Measurements from ENCODE around the gene TARBP1. TPM values are rescaled to one million over a fixed set of nuclear protein-coding genes. Genes with fewer than 3 reads are reported as not detected.
"Not testable (repeated sequence)": the region's sequence is repeated elsewhere in the genome, so short reads cannot be mapped to it uniquely, and the experiment has no call there.

TARBP1 gene
- total RNA-seq, 1 experiment from 2014 or later, result 13.5 TPM

- in situ Hi-C loops (cut with HindIII; ENCODE audit: low pct_unique_long_range_greater_than_20kb, low sequenced_read_pairs), result no loop called here
- no peak for DNase-seq (ENCODE audit: low read depth)
Observed at GRCh38 chr1:234507626-234508387, 28.8 kb upstream of the TARBP1 start.

DNA sequence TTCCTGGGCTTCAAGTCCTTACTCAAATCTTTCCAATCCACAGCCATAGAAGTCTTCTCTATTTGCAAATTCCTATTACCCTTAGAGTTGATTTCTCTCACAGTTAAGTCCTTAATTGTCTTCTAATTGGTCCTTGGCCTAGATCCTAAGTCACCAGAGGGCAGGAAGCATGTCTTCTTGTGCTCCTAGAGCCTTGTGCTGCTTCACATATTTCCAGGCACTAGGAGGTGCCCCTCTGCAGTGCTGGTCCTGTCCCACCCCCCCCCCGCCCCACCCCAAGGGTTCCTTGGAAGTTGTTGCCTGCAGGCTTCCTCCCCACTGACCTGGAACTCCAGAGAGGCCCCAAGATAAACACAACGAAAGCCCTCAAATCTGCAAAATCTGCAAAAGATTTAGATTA is 28.1 kb upstream of the TARBP1 start:
- in situ Hi-C loops (cut with HindIII; ENCODE audit: low pct_unique_long_range_greater_than_20kb, low sequenced_read_pairs), result no loop called here
- DNase-seq (ENCODE audit: low read depth), result no peak

GRCh38 chr1:234505769-234506102 is 26.8 kb upstream of the TARBP1 start:
- in situ Hi-C loops (cut with HindIII; ENCODE audit: low pct_unique_long_range_greater_than_20kb, low sequenced_read_pairs), result no loop called here

DNA sequence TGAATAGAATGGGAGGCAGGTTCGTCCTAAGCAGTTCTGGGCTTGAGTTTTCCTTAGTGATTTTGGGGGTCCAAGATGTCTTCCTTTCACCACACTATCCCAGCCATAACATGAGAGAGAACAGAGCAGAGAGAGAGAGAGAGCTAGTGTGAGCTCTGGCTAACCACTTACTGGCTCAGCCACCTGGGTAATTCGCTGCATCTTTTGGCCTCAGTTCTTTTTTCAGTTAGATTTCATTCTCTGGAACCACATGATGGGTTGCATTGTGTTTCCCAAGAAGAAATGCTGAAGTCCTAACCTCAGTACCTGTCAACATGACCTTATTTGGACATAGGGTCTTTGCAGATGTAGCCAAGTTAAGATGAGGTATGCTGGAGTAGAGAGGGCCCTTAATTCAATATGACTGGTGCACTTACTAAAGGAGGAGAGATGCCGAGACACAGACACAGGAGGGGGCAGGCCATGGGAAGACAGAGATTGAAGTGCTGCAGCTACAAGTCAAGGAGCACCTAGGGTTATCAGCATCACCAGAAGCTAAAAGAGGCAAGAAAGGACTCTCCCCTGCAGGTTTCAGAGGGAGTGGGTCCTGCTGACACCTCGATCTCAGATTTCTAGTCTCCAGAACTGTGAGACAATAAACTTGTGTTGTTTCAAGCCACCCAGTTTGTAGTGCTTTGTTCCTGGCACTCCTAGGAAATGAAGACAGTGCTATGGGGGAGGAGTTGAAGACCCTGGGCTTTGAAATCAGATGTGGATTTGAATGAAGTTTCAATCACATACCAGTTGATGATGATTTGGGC is 26.2 kb upstream of the TARBP1 start:
- no peak for DNase-seq (ENCODE audit: low read depth)
- in situ Hi-C loops (cut with HindIII; ENCODE audit: low pct_unique_long_range_greater_than_20kb, low sequenced_read_pairs), result no loop called here

More at GRCh38 chr1:234505769-234506102, 26.8 kb upstream of the TARBP1 start:
- DNase-seq (ENCODE audit: low read depth), result no peak

- in situ Hi-C loops (cut with HindIII; ENCODE audit: low pct_unique_long_range_greater_than_20kb, low sequenced_read_pairs), result not testable (repeated sequence)
Observed at GRCh38 chr1:234504251-234504650, 25.3 kb upstream of the TARBP1 start.

GRCh38 chr1:234503193-234504050 is 24.4 kb upstream of the TARBP1 start:
- in situ Hi-C loops (cut with HindIII; ENCODE audit: low pct_unique_long_range_greater_than_20kb, low sequenced_read_pairs), result no loop called here
- no peak for DNase-seq (ENCODE audit: low read depth)

More at GRCh38 chr1:234504251-234504650, 25.3 kb upstream of the TARBP1 start:
- DNase-seq (ENCODE audit: low read depth), result not testable (repeated sequence)

DNA sequence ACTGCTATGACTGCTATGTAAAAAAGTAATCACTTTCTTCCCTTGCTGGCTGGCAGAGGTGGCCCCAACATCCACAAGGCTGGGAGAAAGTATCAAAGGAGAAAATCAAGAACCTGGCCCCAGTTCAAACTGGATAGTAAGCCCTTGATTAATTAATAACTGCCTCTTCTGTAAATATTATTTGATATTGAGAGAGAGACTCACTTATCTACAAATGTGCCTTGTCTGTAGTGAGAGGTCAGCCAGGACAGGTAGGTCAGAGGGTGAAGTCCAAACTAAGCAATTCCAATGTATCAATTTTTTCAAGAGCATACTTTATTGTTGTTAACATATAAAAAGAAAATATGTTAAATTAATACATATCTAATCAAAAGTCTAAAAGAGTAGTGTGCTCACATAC is 23.8 kb upstream of the TARBP1 start:
- in situ Hi-C loops (cut with HindIII; ENCODE audit: low pct_unique_long_range_greater_than_20kb, low sequenced_read_pairs), result no loop called here
- no peak for DNase-seq (ENCODE audit: low read depth)

DNA sequence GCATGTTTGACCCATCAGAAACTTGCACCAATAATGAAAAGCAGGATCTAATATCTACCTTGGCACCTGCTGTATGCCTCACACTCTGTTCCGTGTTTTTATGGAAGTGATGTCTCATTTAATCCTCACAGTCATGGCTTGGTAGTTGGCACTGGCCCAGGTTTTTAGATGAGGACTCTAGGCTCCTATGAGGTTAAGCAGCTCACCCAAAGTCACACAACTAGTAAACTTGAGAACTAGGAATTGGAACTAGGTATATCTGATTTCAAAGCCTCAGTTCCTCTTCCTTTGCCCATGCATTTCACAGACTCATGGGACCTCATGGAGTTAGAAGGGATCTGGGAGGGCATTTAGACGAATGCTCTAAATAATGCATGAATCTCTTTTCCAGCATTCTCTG is 21.3 kb upstream of the TARBP1 start:
- in situ Hi-C loops (cut with HindIII; ENCODE audit: low pct_unique_long_range_greater_than_20kb, low sequenced_read_pairs), result no loop called here
- no peak for DNase-seq (ENCODE audit: low read depth)

DNA sequence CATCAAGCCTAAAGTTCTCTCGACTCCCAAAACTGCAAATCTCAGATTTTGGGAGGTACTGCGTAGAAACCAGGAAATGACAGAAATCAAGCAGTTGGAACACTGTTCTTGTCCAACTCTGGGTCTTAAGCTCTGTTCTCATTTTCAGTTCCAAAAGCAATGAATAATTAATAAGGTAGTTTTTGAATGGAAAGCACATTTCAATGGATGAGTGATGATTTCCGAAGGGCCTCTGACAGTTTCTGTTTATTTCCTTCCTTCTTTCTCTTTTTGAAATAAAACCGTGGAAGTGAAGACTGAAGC is 20.9 kb upstream of the TARBP1 start:
- in situ Hi-C loops (cut with HindIII; ENCODE audit: low pct_unique_long_range_greater_than_20kb, low sequenced_read_pairs), result no loop called here
- DNase-seq (ENCODE audit: low read depth), result no peak

DNA sequence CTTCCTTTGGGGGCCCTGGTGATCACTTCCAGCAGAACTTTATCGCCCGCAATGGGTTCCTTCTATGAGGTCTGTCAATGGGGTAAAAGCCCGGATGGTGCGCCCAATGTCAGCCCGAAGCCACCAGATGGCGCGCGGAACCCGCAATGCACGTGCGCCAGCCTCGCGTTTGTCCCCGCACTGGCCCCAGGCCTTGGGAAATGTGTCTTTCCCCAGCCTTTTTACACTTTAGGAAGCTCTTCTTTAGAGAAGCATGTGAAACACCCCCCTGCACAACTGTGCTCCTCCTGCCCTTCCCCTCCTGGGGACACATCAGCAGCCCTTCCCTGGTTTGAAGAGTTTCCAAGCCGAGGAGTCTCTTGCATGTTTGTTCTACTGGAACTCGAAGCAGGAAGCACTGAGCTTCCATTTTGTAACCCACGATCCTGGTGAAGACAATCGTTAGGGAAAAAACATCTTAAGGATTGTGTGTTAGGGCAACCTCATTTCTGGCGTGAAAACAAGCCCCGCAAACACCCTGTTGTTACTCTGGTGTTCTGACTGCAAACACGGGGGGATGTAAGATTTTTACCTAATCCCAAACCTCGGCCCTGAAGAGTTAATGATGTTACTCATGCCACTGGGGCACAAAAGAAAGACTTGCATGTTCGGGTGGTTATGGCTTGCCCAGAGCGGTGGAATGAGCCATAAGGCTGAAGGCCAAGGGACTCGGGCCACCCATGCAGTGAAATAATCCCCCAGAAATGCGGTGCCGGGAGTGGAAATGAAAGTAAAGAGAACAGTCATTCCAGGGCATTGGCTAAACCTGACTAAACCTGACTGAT is 20.4 kb upstream of the TARBP1 start:
- in situ Hi-C loops (cut with HindIII; ENCODE audit: low pct_unique_long_range_greater_than_20kb, low sequenced_read_pairs), result no loop called here
- peak; percentile 77 for DNase-seq (ENCODE audit: low read depth)

DNA sequence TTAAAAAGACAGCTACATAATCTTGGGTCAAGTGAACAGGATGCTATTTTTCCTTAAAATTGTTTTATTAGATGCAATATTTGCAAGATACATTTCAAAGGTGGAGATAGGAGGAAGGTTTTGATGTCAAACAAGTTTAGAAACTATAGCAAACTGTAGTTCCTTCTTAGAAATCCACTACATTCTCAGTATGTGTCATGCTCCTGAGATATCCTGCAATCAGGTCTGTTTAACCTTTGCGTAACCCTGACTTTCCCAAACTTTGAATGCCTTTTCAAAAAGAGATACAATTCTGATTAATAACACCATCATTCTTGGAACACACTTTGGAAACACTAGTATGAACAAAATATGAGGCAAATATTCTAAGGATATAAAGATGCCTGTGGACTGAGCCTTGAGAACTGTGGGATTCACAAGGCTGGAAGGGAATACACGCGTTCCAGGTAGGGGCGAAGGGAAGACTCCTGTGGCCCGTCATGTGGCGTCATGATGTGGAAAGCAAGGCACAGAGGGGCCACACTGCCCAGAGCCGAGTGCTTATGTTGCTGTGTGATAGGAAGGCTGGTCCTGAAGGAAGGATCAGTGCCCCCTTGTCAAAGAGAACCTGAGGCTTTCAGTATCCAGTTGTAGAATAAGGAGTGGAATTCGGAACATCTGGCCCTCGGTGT is 19.6 kb upstream of the TARBP1 start:
- DNase-seq (ENCODE audit: low read depth), result no peak
- in situ Hi-C loops (cut with HindIII; ENCODE audit: low pct_unique_long_range_greater_than_20kb, low sequenced_read_pairs), result no loop called here

DNA sequence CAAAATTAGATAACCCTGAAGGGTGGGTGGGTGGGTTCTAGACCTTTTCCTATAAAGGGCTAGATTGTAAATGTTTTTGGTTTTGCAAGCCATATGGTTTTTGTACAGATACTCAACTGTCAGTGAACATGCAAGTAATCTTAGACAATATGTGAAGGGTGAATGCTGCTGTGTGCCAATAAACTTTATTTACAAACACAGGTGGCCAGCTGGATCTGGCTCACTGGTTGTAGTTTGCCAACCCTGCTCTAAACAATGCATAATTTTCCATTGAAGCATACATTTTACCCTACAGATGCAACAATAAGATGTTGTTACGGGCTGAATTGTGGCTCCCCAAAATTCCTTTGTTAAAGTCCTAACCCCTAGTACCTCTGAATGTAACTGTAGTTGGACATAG is 18.6 kb upstream of the TARBP1 start:
- in situ Hi-C loops (cut with HindIII; ENCODE audit: low pct_unique_long_range_greater_than_20kb, low sequenced_read_pairs), result no loop called here
- no peak for DNase-seq (ENCODE audit: low read depth)

GRCh38 chr1:234495231-234495990 is 16.4 kb upstream of the TARBP1 start:
- in situ Hi-C loops (cut with HindIII; ENCODE audit: low pct_unique_long_range_greater_than_20kb, low sequenced_read_pairs), result no loop called here
- peak; percentile 51 for DNase-seq (ENCODE audit: low read depth)

GRCh38 chr1:234494049-234494448 is 15.1 kb upstream of the TARBP1 start:
- no peak for DNase-seq (ENCODE audit: low read depth)
- in situ Hi-C loops (cut with HindIII; ENCODE audit: low pct_unique_long_range_greater_than_20kb, low sequenced_read_pairs), result no loop called here

DNA sequence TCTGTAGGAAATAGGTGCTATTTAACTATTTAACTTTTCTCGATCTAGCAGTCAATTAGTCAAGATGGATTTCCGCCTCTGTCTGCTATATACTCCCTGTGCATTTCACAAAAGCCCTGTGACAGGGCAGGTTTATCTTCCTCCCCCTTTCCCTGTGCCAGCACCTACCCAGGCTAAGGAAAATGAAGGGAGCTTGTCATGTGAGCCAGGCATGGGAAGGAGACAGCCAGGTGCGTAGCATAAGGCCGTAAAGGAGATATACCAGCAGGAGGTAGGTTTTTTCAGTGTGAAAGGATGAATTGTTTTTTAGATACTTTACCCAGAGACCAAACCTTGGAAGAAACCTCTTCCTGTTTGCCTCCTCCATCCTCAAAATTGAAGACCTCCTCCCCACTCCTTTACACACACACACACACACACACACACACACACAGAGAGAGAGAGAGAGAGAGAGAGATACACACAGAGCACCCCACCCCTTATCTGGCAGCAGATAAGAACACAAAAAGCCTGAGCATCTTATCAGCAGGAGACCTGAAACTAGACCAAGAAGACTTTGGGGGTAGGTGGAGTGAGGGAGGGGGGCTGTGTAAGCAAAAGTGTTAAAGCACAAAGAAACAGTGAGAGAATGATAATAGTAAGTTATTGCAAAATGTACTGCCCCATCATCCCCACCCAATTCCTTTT is 12.0 kb upstream of the TARBP1 start:
- DNase-seq (ENCODE audit: low read depth), result no peak
- in situ Hi-C loops (cut with HindIII; ENCODE audit: low pct_unique_long_range_greater_than_20kb, low sequenced_read_pairs), result no loop called here

GRCh38 chr1:234489698-234490077 is 10.7 kb upstream of the TARBP1 start:
- no peak for DNase-seq (ENCODE audit: low read depth)
- in situ Hi-C loops (cut with HindIII; ENCODE audit: low pct_unique_long_range_greater_than_20kb, low sequenced_read_pairs), result no loop called here
